GM12865 (cell line): Measurements from ENCODE around the gene OR4K17.
"Not testable (repeated sequence)": the region's sequence is repeated elsewhere in the genome, so short reads cannot be mapped to it uniquely, and the experiment has no call there.

Source experiments
- DNase-seq: peaks from one replicate; pipeline ENCODE4 v3.0.0; 2010; ENCODE audit warnings: low read depth
- H3K4me3 ChIP-seq: 2 replicates; pipeline ENCODE4 v1.5.1; 2011; ENCODE audit warnings: mild to moderate bottlenecking, low read depth, low read length, control low read depth
- CTCF ChIP-seq: IDR thresholded peaks from 2 replicates; pipeline ENCODE4 v1.5.1; 2011; ENCODE audit warnings: low read length, control low read depth, low read depth, inconsistent platforms; ENCODE audit not compliant: insufficient read depth; ENCODE audit errors: missing control alignments

The OR4K17 gene

GRCh38 chr14:20138520-20138919, 28.0 kb downstream of the OR4K17 start, which contains the start of gene OR4N5:
Gene OR4N5, plus strand, starts transcription at chr14:20138820. Its CDS starts 4,916 bp downstream, at chr14:20143736.
- no peak for DNase-seq
- no peak within 1 kb of the TSS for H3K4me3 ChIP-seq
- no peak for TF ChIP-seq CTCF

GRCh38 chr14:20143911-20144310, 33.4 kb downstream of the OR4K17 start:
- TF ChIP-seq CTCF, result no peak
- no peak for DNase-seq
- no peak overlapping the region for H3K4me3 ChIP-seq

- TF ChIP-seq CTCF, result no peak
- DNase-seq, result no peak
- H3K4me3 ChIP-seq, result no peak overlapping the region
Observed at GRCh38 chr14:20144820-20145219, 34.3 kb downstream of the OR4K17 start.

- H3K4me3 ChIP-seq, result no peak overlapping the region
- DNase-seq, result no peak
- TF ChIP-seq CTCF, result no peak
Observed at GRCh38 chr14:20164462-20164861, 53.9 kb downstream of the OR4K17 start.

GRCh38 chr14:20167091-20167490, 56.6 kb downstream of the OR4K17 start:
- no peak for TF ChIP-seq CTCF
- no peak overlapping the region for H3K4me3 ChIP-seq
- no peak for DNase-seq

- not testable (repeated sequence) for DNase-seq, H3K4me3 ChIP-seq
Observed at GRCh38 chr14:20169852-20170251, 59.3 kb downstream of the OR4K17 start.
